GM21717 (cell line): ENCODE data around the gene GPR141.

ENCODE experiments used
- ATAC-seq: cut with Tn5 transposase; IDR thresholded peaks from one replicate; pipeline ENCODE4 v1.9.1; 2021; ENCODE audit warnings: mild to moderate bottlenecking, moderate library complexity; ENCODE audit not compliant: unreplicated experiment

The GPR141 gene

GRCh38 chr7:37730501-37730900, 46.9 kb downstream of the GPR141 start:
- no peak for ATAC-seq

GRCh38 chr7:37732253-37732652, 48.7 kb downstream of the GPR141 start:
- ATAC-seq = peak; percentile 62

GRCh38 chr7:37732888-37733287, 49.3 kb downstream of the GPR141 start:
- ATAC-seq = no peak

- ATAC-seq = no peak
These were observed 51.6 kb downstream of the GPR141 start for GRCh38 chr7:37735196-37735595.

- no peak for ATAC-seq
These were observed 54.8 kb downstream of the GPR141 start for GRCh38 chr7:37738321-37738720.

- no peak for ATAC-seq
These were observed 56.8 kb downstream of the GPR141 start for GRCh38 chr7:37740398-37740797.

- no peak for ATAC-seq
These were observed 58.2 kb downstream of the GPR141 start for GRCh38 chr7:37741776-37742175.

GRCh38 chr7:37751096-37751495, 67.5 kb downstream of the GPR141 start:
- ATAC-seq = no peak

- no peak for ATAC-seq
These were observed 70.0 kb downstream of the GPR141 start for GRCh38 chr7:37753398-37754050.

GRCh38 chr7:37756797-37757551, 73.4 kb downstream of the GPR141 start:
- no peak for ATAC-seq

- no peak for ATAC-seq
These were observed 74.0 kb downstream of the GPR141 start for GRCh38 chr7:37757563-37757962.

GRCh38 chr7:37758501-37759045, 75.0 kb downstream of the GPR141 start:
- ATAC-seq = no peak

GRCh38 chr7:37759526-37759925, 76.0 kb downstream of the GPR141 start:
- no peak for ATAC-seq

- ATAC-seq = no peak
These were observed 81.9 kb downstream of the GPR141 start for GRCh38 chr7:37765421-37765829.

GRCh38 chr7:37765872-37766525, 82.4 kb downstream of the GPR141 start:
- peak; percentile 95 for ATAC-seq

- ATAC-seq = no peak
These were observed 85.0 kb downstream of the GPR141 start for GRCh38 chr7:37768611-37769010.

- ATAC-seq = no peak
These were observed 85.7 kb downstream of the GPR141 start for GRCh38 chr7:37769291-37769690.

- ATAC-seq = no peak
These were observed 86.2 kb downstream of the GPR141 start for GRCh38 chr7:37769726-37770125.

- no peak for ATAC-seq
These were observed 87.3 kb downstream of the GPR141 start for GRCh38 chr7:37770838-37771237.

GRCh38 chr7:37771342-37771741, 87.8 kb downstream of the GPR141 start:
- ATAC-seq = no peak

- ATAC-seq = no peak
These were observed 88.2 kb downstream of the GPR141 start for GRCh38 chr7:37771801-37772200.

- ATAC-seq = no peak
These were observed 92.4 kb downstream of the GPR141 start for GRCh38 chr7:37775921-37776320.
